ENCODE results near the gene TASOR2.

TASOR2 gene, protein sequence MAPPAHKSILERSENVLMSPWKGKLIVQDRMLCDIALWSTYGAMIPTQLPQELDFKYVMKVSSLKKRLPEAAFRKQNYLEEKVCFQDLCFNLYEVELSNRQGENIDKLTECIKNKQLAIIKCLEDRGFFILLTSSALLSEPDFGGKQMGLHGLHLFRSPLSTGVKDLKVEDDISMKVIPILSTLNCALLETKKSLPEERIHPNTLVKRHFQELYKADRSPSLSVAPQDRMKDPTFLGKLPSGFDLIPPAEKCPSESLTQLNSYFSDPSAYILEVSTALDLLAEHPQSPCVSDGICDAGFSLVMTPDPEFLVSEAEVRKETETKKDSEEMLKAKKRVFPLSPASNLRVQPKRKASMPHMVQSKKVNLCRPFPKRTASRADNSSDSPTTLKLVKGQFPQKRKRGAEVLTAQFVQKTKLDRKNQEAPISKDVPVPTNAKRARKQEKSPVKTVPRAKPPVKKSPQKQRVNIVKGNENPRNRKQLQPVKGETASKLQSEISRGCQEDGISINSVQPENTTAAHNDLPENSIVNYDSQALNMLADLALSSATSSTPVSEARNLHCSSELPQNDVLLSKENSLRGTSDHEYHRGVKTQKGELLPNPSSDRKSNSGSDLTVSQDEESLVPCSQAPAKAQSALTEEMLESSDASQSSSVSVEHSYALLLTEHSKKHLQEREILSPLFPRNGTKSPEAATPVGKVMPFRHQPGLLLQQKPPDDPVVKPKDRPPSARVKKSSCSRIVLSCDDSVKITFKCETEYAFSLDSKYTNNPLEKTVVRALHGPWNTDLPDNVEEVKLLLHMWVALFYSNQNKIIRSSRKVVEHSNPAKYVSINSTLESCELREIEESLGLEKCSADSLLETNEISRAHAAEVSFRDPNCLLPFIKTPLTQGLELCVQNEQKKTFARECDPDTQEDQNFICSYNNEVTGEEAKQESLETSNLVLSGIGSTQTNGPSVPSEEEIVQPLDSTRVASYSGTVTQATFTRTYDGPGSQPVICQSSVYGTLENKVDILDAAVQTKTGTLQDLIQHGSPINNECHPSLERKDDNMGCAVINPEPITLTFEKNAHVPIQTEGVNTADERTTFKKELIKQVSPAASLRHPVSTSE (N-terminal part only)

GRCh38 chr10:5684318-5684970, at the start of gene TASOR2:
Gene TASOR2, plus strand, starts transcription at chr10:5684838. Its CDS starts 35,805 bp downstream, at chr10:5720643.
- no peaks in the 10 kb centered on the region for H3K9me3 ChIP-seq (ENCODE audit: low read depth, low read length)

GRCh38 chr10:5634918-5635317, 49.7 kb upstream of the TASOR2 start:
- no peak overlapping the region for H3K27ac ChIP-seq
- H3K9ac ChIP-seq (ENCODE audit: insufficient read length) = no peak overlapping the region
- DNase-seq (ENCODE audit: low read depth, low spot score) = no peak
- no peaks in the 10 kb centered on the region for H3K9me3 ChIP-seq (ENCODE audit: low read depth, low read length)
- H3K36me3 ChIP-seq (ENCODE audit: insufficient read depth, low read length) = no peaks in the 10 kb centered on the region
- H3K4me3 ChIP-seq = no peak overlapping the region
- TF ChIP-seq EZH2 (IDR thresholded peaks at IDR 0.05) = no peak
- TF ChIP-seq FOXP2 (optimal IDR thresholded peaks at IDR 0.05; ENCODE audit: control extremely low read depth, extremely low read length, insufficient read depth) = no peak
- TF ChIP-seq POLR2AphosphoS5 (IDR thresholded peaks at IDR 0.05; ENCODE audit: borderline replicate concordance, low read depth, low read length) = no peak

More at GRCh38 chr10:5684318-5684970, at the start of gene TASOR2:
- Histone ChIP-seq H3K36me3 (ENCODE audit: insufficient read depth, low read length) (no peaks in the 10 kb centered on the region), H3K4me3 (peak within 1 kb of the TSS; percentile 86), H3K27ac (peak within 1 kb of the TSS; percentile 46), H3K9ac (ENCODE audit: insufficient read length) (peak within 1 kb of the TSS; percentile 78)
- TF ChIP-seq POLR2AphosphoS5 (IDR thresholded peaks at IDR 0.05; ENCODE audit: borderline replicate concordance, low read depth, low read length) = peak; percentile 74
- TF ChIP-seq FOXP2 (optimal IDR thresholded peaks at IDR 0.05; ENCODE audit: control extremely low read depth, extremely low read length, insufficient read depth) = no peak
- no peak for TF ChIP-seq EZH2 (IDR thresholded peaks at IDR 0.05)
- peak; percentile 26 for DNase-seq (ENCODE audit: low read depth, low spot score)

DNA sequence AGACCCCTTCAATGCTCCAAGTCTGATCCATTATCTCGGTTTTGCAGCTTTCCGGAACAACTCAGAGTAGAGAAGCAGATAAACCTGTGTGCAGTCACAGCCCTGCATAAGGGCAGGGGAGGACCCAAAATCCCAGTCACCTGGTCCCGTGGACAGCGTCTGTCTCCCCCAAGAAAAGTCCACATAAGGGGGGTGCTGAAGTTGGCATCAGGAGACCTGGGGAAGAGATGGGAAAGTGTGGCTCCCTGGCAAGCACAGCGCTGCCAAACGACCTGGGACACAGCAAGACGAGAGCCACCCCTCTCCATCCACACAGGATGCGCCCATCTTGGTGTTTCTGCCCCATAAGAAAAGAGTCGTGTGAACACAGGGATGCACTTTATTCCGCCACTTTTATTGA, 46.1 kb upstream of the TASOR2 start:
- no peak for DNase-seq (ENCODE audit: low read depth, low spot score)
- no peaks in the 10 kb centered on the region for H3K36me3 ChIP-seq (ENCODE audit: insufficient read depth, low read length)
- H3K9me3 ChIP-seq (ENCODE audit: low read depth, low read length) = no peaks in the 10 kb centered on the region
- H3K9ac ChIP-seq (ENCODE audit: insufficient read length) = no peak overlapping the region
- no peak overlapping the region for H3K27ac ChIP-seq
- TF ChIP-seq EZH2 (IDR thresholded peaks at IDR 0.05) (no peak), POLR2AphosphoS5 (IDR thresholded peaks at IDR 0.05; ENCODE audit: borderline replicate concordance, low read depth, low read length) (no peak), FOXP2 (optimal IDR thresholded peaks at IDR 0.05; ENCODE audit: control extremely low read depth, extremely low read length, insufficient read depth) (no peak)
- no peak overlapping the region for H3K4me3 ChIP-seq

GRCh38 chr10:5639066-5639465, 45.6 kb upstream of the TASOR2 start:
- Histone ChIP-seq H3K27ac (no peak overlapping the region), H3K9me3 (ENCODE audit: low read depth, low read length) (no peaks in the 10 kb centered on the region), H3K36me3 (ENCODE audit: insufficient read depth, low read length) (no peaks in the 10 kb centered on the region), H3K4me3 (no peak overlapping the region), H3K9ac (ENCODE audit: insufficient read length) (no peak overlapping the region)
- no peak for TF ChIP-seq EZH2 (IDR thresholded peaks at IDR 0.05)
- TF ChIP-seq FOXP2 (optimal IDR thresholded peaks at IDR 0.05; ENCODE audit: control extremely low read depth, extremely low read length, insufficient read depth) = no peak
- TF ChIP-seq POLR2AphosphoS5 (IDR thresholded peaks at IDR 0.05; ENCODE audit: borderline replicate concordance, low read depth, low read length) = no peak
- no peak for DNase-seq (ENCODE audit: low read depth, low spot score)

DNA sequence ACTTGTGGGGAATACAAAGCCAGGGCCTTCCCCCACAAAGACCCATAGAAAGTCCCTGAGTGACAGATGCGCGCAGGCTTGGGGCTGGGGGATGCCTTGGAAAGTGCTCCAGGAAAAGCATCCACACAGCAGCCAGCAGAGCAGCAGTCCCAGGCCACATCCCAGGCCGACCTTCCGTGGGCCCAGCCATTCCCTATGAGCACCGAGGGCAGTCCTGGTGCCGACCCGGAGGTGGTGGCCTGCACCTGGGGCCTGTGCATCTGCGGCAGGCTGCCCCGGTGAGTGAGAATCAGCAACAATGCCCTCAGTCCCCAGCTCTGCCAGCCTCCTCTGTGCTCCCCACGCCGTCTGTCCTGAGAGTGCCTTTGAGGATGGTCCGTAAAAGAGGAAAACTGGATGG, 44.6 kb upstream of the TASOR2 start:
- Histone ChIP-seq H3K9me3 (ENCODE audit: low read depth, low read length) (no peaks in the 10 kb centered on the region), H3K36me3 (ENCODE audit: insufficient read depth, low read length) (no peaks in the 10 kb centered on the region), H3K9ac (ENCODE audit: insufficient read length) (no peak overlapping the region), H3K27ac (no peak overlapping the region), H3K4me3 (no peak overlapping the region)
- no peak for TF ChIP-seq FOXP2 (optimal IDR thresholded peaks at IDR 0.05; ENCODE audit: control extremely low read depth, extremely low read length, insufficient read depth)
- no peak for TF ChIP-seq EZH2 (IDR thresholded peaks at IDR 0.05)
- no peak for TF ChIP-seq POLR2AphosphoS5 (IDR thresholded peaks at IDR 0.05; ENCODE audit: borderline replicate concordance, low read depth, low read length)
- no peak for DNase-seq (ENCODE audit: low read depth, low spot score)

GRCh38 chr10:5640501-5640900, 44.1 kb upstream of the TASOR2 start:
- H3K4me3 ChIP-seq = no peak overlapping the region
- no peaks in the 10 kb centered on the region for H3K36me3 ChIP-seq (ENCODE audit: insufficient read depth, low read length)
- TF ChIP-seq FOXP2 (optimal IDR thresholded peaks at IDR 0.05; ENCODE audit: control extremely low read depth, extremely low read length, insufficient read depth) (no peak), EZH2 (IDR thresholded peaks at IDR 0.05) (no peak), POLR2AphosphoS5 (IDR thresholded peaks at IDR 0.05; ENCODE audit: borderline replicate concordance, low read depth, low read length) (no peak)
- no peak for DNase-seq (ENCODE audit: low read depth, low spot score)
- H3K9me3 ChIP-seq (ENCODE audit: low read depth, low read length) = no peaks in the 10 kb centered on the region
- H3K27ac ChIP-seq = no peak overlapping the region
- H3K9ac ChIP-seq (ENCODE audit: insufficient read length) = no peak overlapping the region

DNA sequence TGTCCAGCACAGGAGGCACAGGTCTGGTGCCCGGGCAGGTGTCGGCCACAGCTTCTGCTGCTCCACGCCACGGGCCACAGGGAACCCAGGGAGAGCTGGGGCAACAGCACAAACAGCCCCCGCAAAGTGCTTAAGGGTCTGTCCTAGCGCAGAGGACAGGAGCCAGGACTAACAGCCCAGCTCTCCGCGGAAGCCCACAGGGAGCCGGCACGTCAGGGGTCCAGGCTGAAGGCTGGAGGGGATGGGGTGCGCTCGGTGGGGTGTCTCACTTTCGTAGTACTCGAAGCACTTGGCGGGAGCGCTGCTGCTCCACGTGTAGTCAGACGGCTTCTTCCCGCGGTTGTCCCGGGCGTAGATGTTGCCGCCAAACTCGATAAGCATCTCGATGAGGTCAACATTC, 43.1 kb upstream of the TASOR2 start:
- Histone ChIP-seq H3K36me3 (ENCODE audit: insufficient read depth, low read length) (no peaks in the 10 kb centered on the region), H3K27ac (no peak overlapping the region)
- no peak for DNase-seq (ENCODE audit: low read depth, low spot score)

More for the DNA sequence above, 43.1 kb upstream of the TASOR2 start:
- H3K9me3 ChIP-seq (ENCODE audit: low read depth, low read length) = no peaks in the 10 kb centered on the region
- TF ChIP-seq FOXP2 (optimal IDR thresholded peaks at IDR 0.05; ENCODE audit: control extremely low read depth, extremely low read length, insufficient read depth) = no peak
- no peak for TF ChIP-seq EZH2 (IDR thresholded peaks at IDR 0.05)
- no peak for TF ChIP-seq POLR2AphosphoS5 (IDR thresholded peaks at IDR 0.05; ENCODE audit: borderline replicate concordance, low read depth, low read length)
- no peak overlapping the region for H3K9ac ChIP-seq (ENCODE audit: insufficient read length)
- no peak overlapping the region for H3K4me3 ChIP-seq
